NB4 (cell line): Measurements from ENCODE around the gene PANK2.

Source experiments
- DNase-seq: peaks from one replicate; pipeline ENCODE4 v3.0.0; 2010; ENCODE audit warnings: low read depth
- H3K4me3 ChIP-seq: one replicate; pipeline ENCODE4 v1.5.1; 2011; ENCODE audit warnings: mild to moderate bottlenecking, low read depth, low read length, moderate library complexity
- CTCF ChIP-seq: IDR thresholded peaks from one replicate; pipeline ENCODE4 v1.5.1; 2012; ENCODE audit warnings: low read depth, low read length
- MAX ChIP-seq: IDR thresholded peaks from 2 replicates; pipeline ENCODE4 v1.6.1; 2011; ENCODE audit warnings: low read depth, low read length
- MYC ChIP-seq: IDR thresholded peaks from 2 replicates; pipeline ENCODE4 v1.6.1; 2011; ENCODE audit warnings: low read depth, low read length
- POLR2A ChIP-seq: IDR thresholded peaks from 2 replicates; pipeline ENCODE4 v1.6.1; 2011; ENCODE audit warnings: mild to moderate bottlenecking; ENCODE audit not compliant: insufficient read length; ENCODE audit errors: extremely low read depth

The PANK2 gene

GRCh38 chr20:3865887-3866407 is 23.2 kb upstream of the PANK2 start:
- no peak for TF ChIP-seq MYC
- TF ChIP-seq MAX: no peak
- no peak for TF ChIP-seq POLR2A
- no peak for TF ChIP-seq CTCF
- no peak for DNase-seq

GRCh38 chr20:3866464-3866863 is 22.7 kb upstream of the PANK2 start:
- no peak overlapping the region for H3K4me3 ChIP-seq
- DNase-seq: no peak
- no peak for TF ChIP-seq POLR2A
- no peak for TF ChIP-seq MYC
- TF ChIP-seq MAX: no peak
- no peak for TF ChIP-seq CTCF

More at GRCh38 chr20:3865887-3866407, 23.2 kb upstream of the PANK2 start:
- no peak overlapping the region for H3K4me3 ChIP-seq

DNA sequence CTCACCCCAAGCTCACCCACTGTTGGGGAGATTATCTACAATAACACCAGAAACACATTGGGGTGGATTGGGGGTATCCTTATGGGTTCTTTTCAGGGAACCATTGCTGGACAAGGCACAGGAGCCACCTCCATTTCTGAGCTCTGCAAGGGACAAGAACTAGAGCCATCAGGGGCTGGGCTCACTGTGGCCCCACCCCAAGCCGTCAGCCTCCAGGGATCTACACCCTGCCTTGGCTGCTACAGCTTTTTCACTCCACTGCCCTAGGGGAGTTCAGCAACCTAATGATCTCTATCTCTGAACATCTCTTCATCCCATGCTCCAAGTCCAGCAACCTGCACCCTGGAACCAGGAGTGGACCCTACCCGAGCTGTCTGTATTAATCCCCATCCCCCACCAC is 21.4 kb upstream of the PANK2 start:
- TF ChIP-seq CTCF (no peak), MAX (no peak), MYC (no peak), POLR2A (no peak)
- no peak for DNase-seq
- no peak overlapping the region for H3K4me3 ChIP-seq

DNA sequence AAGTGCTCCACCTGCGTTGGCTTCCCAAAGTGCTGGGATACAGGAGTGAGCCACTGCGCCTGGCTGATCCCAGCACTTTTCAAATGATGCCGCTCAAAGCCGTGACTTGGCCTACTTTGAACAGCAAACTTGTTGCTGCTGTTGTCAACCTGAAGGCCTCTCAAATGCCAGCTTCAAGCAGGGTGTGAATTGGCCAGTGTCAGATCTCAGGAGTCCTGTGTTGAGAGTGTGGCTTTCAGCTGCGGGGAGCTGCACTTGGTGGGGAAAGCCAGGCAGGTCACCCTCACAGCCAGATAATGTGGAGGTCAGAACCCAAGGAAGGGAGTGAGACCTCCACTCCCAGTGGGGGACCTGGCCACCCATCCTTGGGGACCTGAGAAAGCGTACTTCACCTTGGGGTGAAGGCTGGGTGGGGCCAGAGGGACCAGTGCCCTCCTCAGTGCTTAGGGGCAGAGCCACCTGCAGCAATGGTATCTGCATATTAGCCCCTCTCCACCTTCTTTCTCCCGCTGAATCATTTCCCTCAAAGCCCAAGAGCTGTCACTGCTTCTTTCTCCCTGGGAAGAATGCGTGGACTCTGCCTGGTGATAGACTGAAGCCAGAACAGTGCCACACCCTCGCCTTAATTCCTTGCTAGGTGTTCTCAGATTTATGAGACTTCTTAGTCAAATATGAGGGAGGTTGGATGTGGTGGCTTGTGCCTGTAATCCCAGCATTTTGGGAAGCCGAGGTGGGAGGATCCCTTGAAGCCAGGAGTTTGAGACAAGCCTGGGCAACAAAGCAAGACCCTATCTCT is 19.1 kb upstream of the PANK2 start:
- H3K4me3 ChIP-seq: no peak overlapping the region
- TF ChIP-seq MYC (no peak), MAX (no peak), CTCF (no peak), POLR2A (no peak)
- no peak for DNase-seq

DNA sequence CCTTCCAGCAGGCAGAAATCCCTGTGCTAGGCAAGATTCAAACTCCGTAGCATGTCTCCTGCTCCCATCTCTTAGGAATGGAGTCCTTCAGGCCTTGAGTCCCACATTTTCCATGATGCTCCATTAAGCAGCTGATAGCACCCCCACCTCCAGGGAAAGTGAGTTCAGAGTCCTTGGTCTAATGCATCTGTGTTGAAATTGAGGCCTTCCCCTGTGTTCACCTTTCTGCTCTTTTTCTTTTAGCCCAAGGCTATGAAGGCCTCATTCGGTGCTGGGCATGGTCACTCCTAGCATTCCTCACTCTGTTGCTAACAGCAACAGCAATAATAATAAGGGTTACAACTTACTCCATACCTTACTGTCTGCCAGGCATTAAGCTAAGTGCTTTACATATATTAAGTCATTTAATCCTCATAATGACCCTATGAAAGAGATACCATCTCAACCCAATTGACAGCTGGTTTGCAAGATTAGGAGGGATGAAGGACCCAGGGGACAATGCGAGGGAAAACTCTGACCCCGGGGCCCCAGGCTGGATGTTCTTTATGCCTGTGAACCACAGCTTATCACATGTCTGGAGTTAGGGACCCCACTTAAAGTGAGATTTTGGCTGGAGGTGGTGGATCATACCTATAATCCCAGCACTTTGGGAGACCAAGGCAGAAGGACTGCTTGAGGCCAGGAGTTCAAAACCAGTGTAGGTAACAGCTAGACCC is 17.5 kb upstream of the PANK2 start:
- H3K4me3 ChIP-seq: no peak overlapping the region
- no peak for DNase-seq
- TF ChIP-seq POLR2A (no peak), CTCF (no peak), MYC (no peak), MAX (no peak)
